BJ (cell line): Measurements from ENCODE around the gene MTUS2. TPM values are rescaled to one million over a fixed set of nuclear protein-coding genes. Genes with fewer than 3 reads are reported as not detected.

ENCODE experiments used
- CTCF ChIA-PET: fragments of 350-600 bp; formaldehyde crosslinking; extraction: SDS; loops from one replicate; lab custom pipeline; 2021; ENCODE audit warnings: antibody characterized with exemption, inconsistent platforms; lab: Yijun Ruan, JAX
- POLR2A ChIA-PET: fragments of 300-600 bp; sonication (Branson Sonifier 250); formaldehyde crosslinking; extraction: SDS; loops from one replicate; lab custom pipeline; 2021; ENCODE audit warnings: antibody characterized with exemption; lab: Charles Lee
- DNase-seq: peaks from one replicate; pipeline ENCODE4 v3.0.0-alpha.2; 2011; ENCODE audit warnings: low read depth
- H3K27me3 ChIP-seq: 2 replicates; pipeline ENCODE4 v1.6.0; 2011; ENCODE audit warnings: low read length; ENCODE audit not compliant: control insufficient read depth, insufficient read depth
- H3K36me3 ChIP-seq: 2 replicates; pipeline ENCODE4 v1.5.1; 2011; ENCODE audit warnings: low read length; ENCODE audit not compliant: control insufficient read depth, insufficient read depth
- H3K4me3 ChIP-seq: 2 replicates; pipeline ENCODE4 v1.5.1; 2011; ENCODE audit warnings: low read depth, mild to moderate bottlenecking, control low read depth, low read length
- CTCF ChIP-seq: IDR thresholded peaks from 2 replicates; pipeline ENCODE4 v1.5.1; 2011; ENCODE audit warnings: low read depth, mild to moderate bottlenecking, control low read depth, inconsistent platforms, low read length, moderate library complexity; ENCODE audit not compliant: insufficient read depth
- polyA plus RNA-seq: library from polyadenylated mRNA; depleted of rRNA; stranded (reverse); fragments of >200 nt; gene quantifications from 2 replicates; pipeline ENCODE4 v1.2.3, GENCODE V29; 2011

Gene MTUS2
- polyA plus RNA-seq, 1 experiment, result 0.05 TPM

- TF ChIP-seq CTCF, result no peak
- ChIA-PET CTCF (no interaction called here), POLR2A (no interaction called here)
Observed at GRCh38 chr13:29457299-29457698, 637.2 kb downstream of the MTUS2 start.

GRCh38 chr13:29458419-29458818 lies 638.3 kb downstream of the MTUS2 start:
- ChIA-PET POLR2A (no interaction called here), CTCF (interaction anchor here (1.9 kb wide), 1 partner anchor 14 kb away, joined by 10 read pairs; no protein-coding TSS in a partner anchor)
- Histone ChIP-seq H3K27me3 (peaks cover 12% of the 10 kb centered on the region), H3K36me3 (no peaks in the 10 kb centered on the region), H3K4me3 (no peak overlapping the region)
- no peak for DNase-seq
- no peak for TF ChIP-seq CTCF

More at GRCh38 chr13:29457299-29457698, 637.2 kb downstream of the MTUS2 start:
- peaks cover 5% of the 10 kb centered on the region for H3K27me3 ChIP-seq
- peak; percentile 72 for DNase-seq
- H3K36me3 ChIP-seq, result no peaks in the 10 kb centered on the region
- no peak overlapping the region for H3K4me3 ChIP-seq

- Histone ChIP-seq H3K27me3 (peaks cover 14% of the 10 kb centered on the region), H3K36me3 (no peaks in the 10 kb centered on the region), H3K4me3 (no peak overlapping the region)
- TF ChIP-seq CTCF, result no peak
- CTCF ChIA-PET, result no interaction called here
- POLR2A ChIA-PET, result no interaction called here
- DNase-seq, result no peak
Observed at GRCh38 chr13:29459813-29460355, 639.7 kb downstream of the MTUS2 start.

GRCh38 chr13:29464105-29464679 lies 644.1 kb downstream of the MTUS2 start:
- ChIA-PET POLR2A (no interaction called here), CTCF (interaction anchor here (1.0 to 1.6 kb wide), 3 partner anchors 9 to 44 kb away, joined by 3 to 4 read pairs (median 3); no protein-coding TSS in a partner anchor)
- Histone ChIP-seq H3K27me3 (peaks cover 14% of the 10 kb centered on the region), H3K4me3 (no peak overlapping the region), H3K36me3 (no peaks in the 10 kb centered on the region)
- no peak for TF ChIP-seq CTCF
- no peak for DNase-seq

- POLR2A ChIA-PET, result no interaction called here
- no peak for TF ChIP-seq CTCF
- no peak overlapping the region for H3K4me3 ChIP-seq
- peak; percentile 19 for DNase-seq
- peaks cover 11% of the 10 kb centered on the region for H3K27me3 ChIP-seq
- CTCF ChIA-PET, result no interaction called here
- no peaks in the 10 kb centered on the region for H3K36me3 ChIP-seq
Observed at GRCh38 chr13:29465741-29466293, 645.7 kb downstream of the MTUS2 start.
